Measurements from ENCODE around the gene ENPP3. TPM values are rescaled to one million over a fixed set of nuclear protein-coding genes. Genes with fewer than 3 reads are reported as not detected.

ENPP3 gene
- total and polyA plus RNA-seq, 2 of the 13 experiments (the other 11 are each of a cell fraction or from before 2014, with no cell fraction given): 40.0 to 75.4 TPM

GRCh38 chr6:131635384-131636340, 1.4 kb upstream of the ENPP3 start (continued):
- TF ChIP-seq ZNF549 (CRISPR knock-in tag; IDR thresholded peaks at IDR 0.05) (no peak), ZNF839 (CRISPR knock-in tag; IDR thresholded peaks at IDR 0.05; ENCODE audit: borderline replicate concordance) (0 out of 2 replicates have a peak, but pooled peaks have one; percentile 49), ZMYM3 (CRISPR knock-in tag; IDR thresholded peaks at IDR 0.05) (no peak), ZSCAN12 (CRISPR knock-in tag; IDR thresholded peaks at IDR 0.05) (0 out of 2 replicates have a peak, but pooled peaks have one; percentile 65), DR1 (CRISPR knock-in tag; IDR thresholded peaks at IDR 0.05) (no peak), EED (CRISPR knock-in tag; IDR thresholded peaks at IDR 0.05) (0 out of 2 replicates have a peak, but pooled peaks have one; percentile 35), ZNF510 (CRISPR knock-in tag; IDR thresholded peaks at IDR 0.05; ENCODE audit: low read depth) (no peak), ZNF879 (CRISPR knock-in tag; IDR thresholded peaks at IDR 0.05) (peak; percentile 55; the same call in 1 of the 2 replicates), TMF1 (CRISPR knock-in tag; IDR thresholded peaks at IDR 0.05; ENCODE audit: low read depth) (0 out of 2 replicates have a peak, but pooled peaks have one; percentile 47), NFKB2 (CRISPR knock-in tag; IDR thresholded peaks at IDR 0.05; ENCODE audit: borderline replicate concordance) (0 out of 2 replicates have a peak, but pooled peaks have one; percentile 60), POGZ (CRISPR knock-in tag; IDR thresholded peaks at IDR 0.05) (peak; percentile 61; the same call in 1 of the 2 replicates), PAX8 (CRISPR knock-in tag; IDR thresholded peaks at IDR 0.05; ENCODE audit: borderline replicate concordance) (no peak), ZNF878 (CRISPR knock-in tag; IDR thresholded peaks at IDR 0.05) (peak; percentile 79; the same call in 1 of the 2 replicates), ZNF850 (CRISPR knock-in tag; conservative IDR thresholded peaks at IDR 0.05) (no peak), RFX3 (CRISPR knock-in tag; IDR thresholded peaks at IDR 0.05) (no peak), TBX2 (CRISPR knock-in tag; IDR thresholded peaks at IDR 0.05; ENCODE audit: borderline replicate concordance) (peak; percentile 87)
- TF ChIP-seq, protein P1, sequence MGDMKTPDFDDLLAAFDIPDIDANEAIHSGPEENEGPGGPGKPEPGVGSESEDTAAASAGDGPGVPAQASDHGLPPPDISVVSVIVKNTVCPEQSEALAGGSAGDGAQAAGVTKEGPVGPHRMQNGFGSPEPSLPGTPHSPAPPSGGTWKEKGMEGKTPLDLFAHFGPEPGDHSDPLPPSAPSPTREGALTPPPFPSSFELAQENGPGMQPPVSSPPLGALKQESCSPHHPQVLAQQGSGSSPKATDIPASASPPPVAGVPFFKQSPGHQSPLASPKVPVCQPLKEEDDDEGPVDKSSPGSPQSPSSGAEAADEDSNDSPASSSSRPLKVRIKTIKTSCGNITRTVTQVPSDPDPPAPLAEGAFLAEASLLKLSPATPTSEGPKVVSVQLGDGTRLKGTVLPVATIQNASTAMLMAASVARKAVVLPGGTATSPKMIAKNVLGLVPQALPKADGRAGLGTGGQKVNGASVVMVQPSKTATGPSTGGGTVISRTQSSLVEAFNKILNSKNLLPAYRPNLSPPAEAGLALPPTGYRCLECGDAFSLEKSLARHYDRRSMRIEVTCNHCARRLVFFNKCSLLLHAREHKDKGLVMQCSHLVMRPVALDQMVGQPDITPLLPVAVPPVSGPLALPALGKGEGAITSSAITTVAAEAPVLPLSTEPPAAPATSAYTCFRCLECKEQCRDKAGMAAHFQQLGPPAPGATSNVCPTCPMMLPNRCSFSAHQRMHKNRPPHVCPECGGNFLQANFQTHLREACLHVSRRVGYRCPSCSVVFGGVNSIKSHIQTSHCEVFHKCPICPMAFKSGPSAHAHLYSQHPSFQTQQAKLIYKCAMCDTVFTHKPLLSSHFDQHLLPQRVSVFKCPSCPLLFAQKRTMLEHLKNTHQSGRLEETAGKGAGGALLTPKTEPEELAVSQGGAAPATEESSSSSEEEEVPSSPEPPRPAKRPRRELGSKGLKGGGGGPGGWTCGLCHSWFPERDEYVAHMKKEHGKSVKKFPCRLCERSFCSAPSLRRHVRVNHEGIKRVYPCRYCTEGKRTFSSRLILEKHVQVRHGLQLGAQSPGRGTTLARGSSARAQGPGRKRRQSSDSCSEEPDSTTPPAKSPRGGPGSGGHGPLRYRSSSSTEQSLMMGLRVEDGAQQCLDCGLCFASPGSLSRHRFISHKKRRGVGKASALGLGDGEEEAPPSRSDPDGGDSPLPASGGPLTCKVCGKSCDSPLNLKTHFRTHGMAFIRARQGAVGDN (CRISPR knock-in tag; IDR thresholded peaks at IDR 0.05): peak; percentile 50; the same call in 1 of the 2 replicates
- TF ChIP-seq, protein P2, sequence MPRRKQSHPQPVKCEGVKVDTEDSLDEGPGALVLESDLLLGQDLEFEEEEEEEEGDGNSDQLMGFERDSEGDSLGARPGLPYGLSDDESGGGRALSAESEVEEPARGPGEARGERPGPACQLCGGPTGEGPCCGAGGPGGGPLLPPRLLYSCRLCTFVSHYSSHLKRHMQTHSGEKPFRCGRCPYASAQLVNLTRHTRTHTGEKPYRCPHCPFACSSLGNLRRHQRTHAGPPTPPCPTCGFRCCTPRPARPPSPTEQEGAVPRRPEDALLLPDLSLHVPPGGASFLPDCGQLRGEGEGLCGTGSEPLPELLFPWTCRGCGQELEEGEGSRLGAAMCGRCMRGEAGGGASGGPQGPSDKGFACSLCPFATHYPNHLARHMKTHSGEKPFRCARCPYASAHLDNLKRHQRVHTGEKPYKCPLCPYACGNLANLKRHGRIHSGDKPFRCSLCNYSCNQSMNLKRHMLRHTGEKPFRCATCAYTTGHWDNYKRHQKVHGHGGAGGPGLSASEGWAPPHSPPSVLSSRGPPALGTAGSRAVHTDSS (CRISPR knock-in tag; conservative IDR thresholded peaks at IDR 0.05): no peak
- TF ChIP-seq, protein P3, sequence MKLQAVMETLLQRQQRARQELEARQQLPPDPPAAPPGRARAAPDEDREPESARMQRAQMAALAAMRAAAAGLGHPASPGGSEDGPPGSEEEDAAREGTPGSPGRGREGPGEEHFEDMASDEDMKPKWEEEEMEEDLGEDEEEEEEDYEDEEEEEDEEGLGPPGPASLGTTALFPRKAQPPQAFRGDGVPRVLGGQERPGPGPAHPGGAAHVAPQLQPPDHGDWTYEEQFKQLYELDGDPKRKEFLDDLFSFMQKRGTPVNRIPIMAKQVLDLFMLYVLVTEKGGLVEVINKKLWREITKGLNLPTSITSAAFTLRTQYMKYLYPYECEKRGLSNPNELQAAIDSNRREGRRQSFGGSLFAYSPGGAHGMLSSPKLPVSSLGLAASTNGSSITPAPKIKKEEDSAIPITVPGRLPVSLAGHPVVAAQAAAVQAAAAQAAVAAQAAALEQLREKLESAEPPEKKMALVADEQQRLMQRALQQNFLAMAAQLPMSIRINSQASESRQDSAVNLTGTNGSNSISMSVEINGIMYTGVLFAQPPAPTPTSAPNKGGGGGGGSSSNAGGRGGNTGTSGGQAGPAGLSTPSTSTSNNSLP (IDR thresholded peaks at IDR 0.05; ENCODE audit: low read depth, low read length): no peak; the same call in 1 of the 2 replicates
- TF ChIP-seq, protein P4, sequence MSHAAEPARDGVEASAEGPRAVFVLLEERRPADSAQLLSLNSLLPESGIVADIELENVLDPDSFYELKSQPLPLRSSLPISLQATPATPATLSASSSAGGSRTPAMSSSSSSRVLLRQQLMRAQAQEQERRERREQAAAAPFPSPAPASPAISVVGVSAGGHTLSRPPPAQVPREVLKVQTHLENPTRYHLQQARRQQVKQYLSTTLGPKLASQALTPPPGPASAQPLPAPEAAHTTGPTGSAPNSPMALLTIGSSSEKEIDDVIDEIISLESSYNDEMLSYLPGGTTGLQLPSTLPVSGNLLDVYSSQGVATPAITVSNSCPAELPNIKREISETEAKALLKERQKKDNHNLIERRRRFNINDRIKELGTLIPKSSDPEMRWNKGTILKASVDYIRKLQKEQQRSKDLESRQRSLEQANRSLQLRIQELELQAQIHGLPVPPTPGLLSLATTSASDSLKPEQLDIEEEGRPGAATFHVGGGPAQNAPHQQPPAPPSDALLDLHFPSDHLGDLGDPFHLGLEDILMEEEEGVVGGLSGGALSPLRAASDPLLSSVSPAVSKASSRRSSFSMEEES (CRISPR knock-in tag; IDR thresholded peaks at IDR 0.05): peak; percentile 67
